ENCODE data around the gene ELSPBP1.

Gene ELSPBP1

GRCh38 chr19:47992070-47992469 is 2.4 kb upstream of the ELSPBP1 start, which contains the start of gene BSPH1:
Gene BSPH1 (minus strand): TSS chr19:47992170. CDS start chr19:47992081, 89 bp downstream.
- Histone ChIP-seq H3K27ac (ENCODE audit: extremely low read depth, low read depth, low read length) (no peak within 1 kb of the TSS), H3K4me1 (ENCODE audit: control insufficient read depth, insufficient read depth, low read length) (peaks cover 18% of the 10 kb centered on the region), H3K4me3 (ENCODE audit: low read depth, low read length) (no peak within 1 kb of the TSS), H3K9me3 (ENCODE audit: control insufficient read depth, insufficient read depth, low read depth, low read length) (no peaks in the 10 kb centered on the region), H3K36me3 (ENCODE audit: control insufficient read depth in 2 of 2, insufficient read depth in 1 of 2, low read length in 2 of 2) (no peaks in the 10 kb centered on the region)
- POLR2A ChIA-PET = interaction anchor here (0.6 kb wide), 1 partner anchor 14 kb away, joined by 3 read pairs; no protein-coding TSS in a partner anchor
- TF ChIP-seq ZBTB17 (tag by site-specific recombination; IDR thresholded peaks at IDR 0.05) (no peak), ZNF473 (tag by site-specific recombination; IDR thresholded peaks at IDR 0.05) (no peak), BCL11B (tag by site-specific recombination; IDR thresholded peaks at IDR 0.05; ENCODE audit: low read depth) (no peak), ZNF76 (tag by site-specific recombination; IDR thresholded peaks at IDR 0.05; ENCODE audit: borderline replicate concordance, low read depth) (no peak), ZSCAN16 (tag by site-specific recombination; IDR thresholded peaks at IDR 0.05) (no peak), ZNF132 (tag by site-specific recombination; IDR thresholded peaks at IDR 0.05; ENCODE audit: borderline replicate concordance) (no peak), ZNF10 (tag by site-specific recombination; IDR thresholded peaks at IDR 0.05) (no peak), ZNF560 (tag by site-specific recombination; IDR thresholded peaks at IDR 0.05; ENCODE audit: borderline replicate concordance) (no peak), ZNF558 (tag by site-specific recombination; IDR thresholded peaks at IDR 0.05) (no peak), ZSCAN30 (tag by site-specific recombination; IDR thresholded peaks at IDR 0.05) (no peak), ZNF660 (tag by site-specific recombination; IDR thresholded peaks at IDR 0.05) (no peak), SALL2 (tag by site-specific recombination; IDR thresholded peaks at IDR 0.05; ENCODE audit: borderline replicate concordance) (no peak), ZNF623 (tag by site-specific recombination; IDR thresholded peaks at IDR 0.05) (no peak)
- CTCF ChIA-PET = no interaction called here

GRCh38 chr19:47996230-47996727 is 1.8 kb downstream of the ELSPBP1 start:
- CTCF ChIA-PET = interaction anchor here (2.5 kb wide), 1 partner anchor 34 kb away, joined by 16 read pairs; no protein-coding TSS in a partner anchor
- POLR2A ChIA-PET = no interaction called here

DNA sequence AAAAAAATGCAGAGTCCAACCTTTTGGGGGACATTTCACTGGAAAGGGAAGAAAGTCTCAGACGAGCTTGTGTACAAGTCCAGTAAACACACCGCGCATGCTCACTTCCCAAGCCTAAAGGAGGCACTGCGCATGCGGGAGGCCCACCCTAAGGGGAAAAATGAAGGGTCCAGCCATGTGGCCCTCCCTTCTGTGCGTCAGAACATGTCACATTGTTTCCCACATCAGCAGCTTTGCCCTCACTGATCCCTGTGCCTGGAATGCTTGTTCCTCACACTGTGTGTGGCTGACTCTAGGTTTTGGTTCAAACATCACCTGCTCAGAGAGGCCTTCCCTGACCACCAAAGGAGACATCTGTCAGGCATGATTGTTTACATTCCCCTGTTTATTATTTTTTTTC is 4.4 kb downstream of the ELSPBP1 start:
- peaks cover 2% of the 10 kb centered on the region; the same call in 1 of the 2 replicates for H3K9me3 ChIP-seq (ENCODE audit: control insufficient read depth, insufficient read depth, low read depth, low read length)
- H3K4me3 ChIP-seq (ENCODE audit: low read depth, low read length) = no peak overlapping the region
- no peak for TF ChIP-seq OVOL3 (tag by site-specific recombination; IDR thresholded peaks at IDR 0.05)
- no peak for TF ChIP-seq ZNF664 (tag by site-specific recombination; IDR thresholded peaks at IDR 0.05)
- TF ChIP-seq HOXD13 (CRISPR knock-in tag; IDR thresholded peaks at IDR 0.05; ENCODE audit: borderline replicate concordance) = no peak
- no peak for TF ChIP-seq ZNF530 (tag by site-specific recombination; IDR thresholded peaks at IDR 0.05; ENCODE audit: low read depth)
- TF ChIP-seq ZNF549 (tag by site-specific recombination; IDR thresholded peaks at IDR 0.05) = no peak
- TF ChIP-seq ZXDB (tag by site-specific recombination; IDR thresholded peaks at IDR 0.05) = no peak
- TF ChIP-seq, protein P1, sequence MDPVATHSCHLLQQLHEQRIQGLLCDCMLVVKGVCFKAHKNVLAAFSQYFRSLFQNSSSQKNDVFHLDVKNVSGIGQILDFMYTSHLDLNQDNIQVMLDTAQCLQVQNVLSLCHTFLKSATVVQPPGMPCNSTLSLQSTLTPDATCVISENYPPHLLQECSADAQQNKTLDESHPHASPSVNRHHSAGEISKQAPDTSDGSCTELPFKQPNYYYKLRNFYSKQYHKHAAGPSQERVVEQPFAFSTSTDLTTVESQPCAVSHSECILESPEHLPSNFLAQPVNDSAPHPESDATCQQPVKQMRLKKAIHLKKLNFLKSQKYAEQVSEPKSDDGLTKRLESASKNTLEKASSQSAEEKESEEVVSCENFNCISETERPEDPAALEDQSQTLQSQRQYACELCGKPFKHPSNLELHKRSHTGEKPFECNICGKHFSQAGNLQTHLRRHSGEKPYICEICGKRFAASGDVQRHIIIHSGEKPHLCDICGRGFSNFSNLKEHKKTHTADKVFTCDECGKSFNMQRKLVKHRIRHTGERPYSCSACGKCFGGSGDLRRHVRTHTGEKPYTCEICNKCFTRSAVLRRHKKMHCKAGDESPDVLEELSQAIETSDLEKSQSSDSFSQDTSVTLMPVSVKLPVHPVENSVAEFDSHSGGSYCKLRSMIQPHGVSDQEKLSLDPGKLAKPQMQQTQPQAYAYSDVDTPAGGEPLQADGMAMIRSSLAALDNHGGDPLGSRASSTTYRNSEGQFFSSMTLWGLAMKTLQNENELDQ (tag by site-specific recombination; IDR thresholded peaks at IDR 0.05; ENCODE audit: low read depth) = no peak
- TF ChIP-seq ZNF423 (tag by site-specific recombination; IDR thresholded peaks at IDR 0.05) = no peak
- TF ChIP-seq ZNF654 (tag by site-specific recombination; IDR thresholded peaks at IDR 0.05; ENCODE audit: low read depth) = no peak
- no peak for TF ChIP-seq ZNF670 (tag by site-specific recombination; IDR thresholded peaks at IDR 0.05; ENCODE audit: low read depth)
- no peak for TF ChIP-seq ZNF692 (tag by site-specific recombination; IDR thresholded peaks at IDR 0.05)
- CTCF ChIA-PET = no interaction called here
- no peaks in the 10 kb centered on the region for H3K36me3 ChIP-seq (ENCODE audit: control insufficient read depth in 2 of 2, insufficient read depth in 1 of 2, low read length in 2 of 2)
- H3K27ac ChIP-seq (ENCODE audit: extremely low read depth, low read depth, low read length) = no peak overlapping the region
- peaks cover 12% of the 10 kb centered on the region for H3K4me1 ChIP-seq (ENCODE audit: control insufficient read depth, insufficient read depth, low read length)
- POLR2A ChIA-PET = interaction anchor here (0.7 kb wide), 2 partner anchors 208 to 212 kb away, joined by 3 read pairs; no protein-coding TSS in a partner anchor

More at GRCh38 chr19:47996230-47996727, 1.8 kb downstream of the ELSPBP1 start:
- H3K36me3 ChIP-seq (ENCODE audit: control insufficient read depth in 2 of 2, insufficient read depth in 1 of 2, low read length in 2 of 2) = no peaks in the 10 kb centered on the region
- H3K4me3 ChIP-seq (ENCODE audit: low read depth, low read length) = no peak overlapping the region
- TF ChIP-seq ZNF366 (tag by site-specific recombination; conservative IDR thresholded peaks at IDR 0.05) (peak; percentile 95), ZBTB1 (tag by site-specific recombination; IDR thresholded peaks at IDR 0.05) (no peak), ZNF114 (tag by site-specific recombination; IDR thresholded peaks at IDR 0.05) (peak; percentile 91), ZBTB17 (tag by site-specific recombination; IDR thresholded peaks at IDR 0.05) (peak; percentile 54; the same call in 1 of the 2 replicates)
- TF ChIP-seq, protein P2, sequence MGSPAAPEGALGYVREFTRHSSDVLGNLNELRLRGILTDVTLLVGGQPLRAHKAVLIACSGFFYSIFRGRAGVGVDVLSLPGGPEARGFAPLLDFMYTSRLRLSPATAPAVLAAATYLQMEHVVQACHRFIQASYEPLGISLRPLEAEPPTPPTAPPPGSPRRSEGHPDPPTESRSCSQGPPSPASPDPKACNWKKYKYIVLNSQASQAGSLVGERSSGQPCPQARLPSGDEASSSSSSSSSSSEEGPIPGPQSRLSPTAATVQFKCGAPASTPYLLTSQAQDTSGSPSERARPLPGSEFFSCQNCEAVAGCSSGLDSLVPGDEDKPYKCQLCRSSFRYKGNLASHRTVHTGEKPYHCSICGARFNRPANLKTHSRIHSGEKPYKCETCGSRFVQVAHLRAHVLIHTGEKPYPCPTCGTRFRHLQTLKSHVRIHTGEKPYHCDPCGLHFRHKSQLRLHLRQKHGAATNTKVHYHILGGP (tag by site-specific recombination; IDR thresholded peaks at IDR 0.05) = 0 out of 2 replicates have a peak, but pooled peaks have one; percentile 26
- peaks cover 2% of the 10 kb centered on the region; the same call in 1 of the 2 replicates for H3K9me3 ChIP-seq (ENCODE audit: control insufficient read depth, insufficient read depth, low read depth, low read length)
- H3K4me1 ChIP-seq (ENCODE audit: control insufficient read depth, insufficient read depth, low read length) = peaks cover 15% of the 10 kb centered on the region
- H3K27ac ChIP-seq (ENCODE audit: extremely low read depth, low read depth, low read length) = no peak overlapping the region
